Measurements from ENCODE around the gene FASTK.
"Not testable (repeated sequence)": the region's sequence is repeated elsewhere in the genome, so short reads cannot be mapped to it uniquely, and the experiment has no call there.

FASTK gene

GRCh38 chr7:151046603-151047573 is 33.7 kb downstream of the FASTK start:
- no peak for DNase-seq (ENCODE audit: low spot score)

- no peak for DNase-seq (ENCODE audit: low spot score)
These were observed 34.6 kb downstream of the FASTK start for GRCh38 chr7:151045967-151046366.

GRCh38 chr7:151045262-151045661 is 35.3 kb downstream of the FASTK start:
- no peak for DNase-seq (ENCODE audit: low spot score)

GRCh38 chr7:151043959-151044358 is 36.6 kb downstream of the FASTK start:
- DNase-seq (ENCODE audit: low spot score) = no peak

GRCh38 chr7:151043449-151043848 is 37.2 kb downstream of the FASTK start:
- DNase-seq (ENCODE audit: low spot score) = not testable (repeated sequence)

- no peak for DNase-seq (ENCODE audit: low spot score)
These were observed 39.8 kb downstream of the FASTK start for GRCh38 chr7:151040616-151041375.

- DNase-seq (ENCODE audit: low spot score) = no peak
These were observed 40.6 kb downstream of the FASTK start for GRCh38 chr7:151039850-151040548.

- DNase-seq (ENCODE audit: low spot score) = no peak
These were observed 41.4 kb downstream of the FASTK start for GRCh38 chr7:151038951-151039849.

- DNase-seq (ENCODE audit: low spot score) = no peak
These were observed 44.7 kb downstream of the FASTK start for GRCh38 chr7:151035902-151036301.

- DNase-seq (ENCODE audit: low spot score) = no peak
These were observed 45.4 kb downstream of the FASTK start for GRCh38 chr7:151035026-151035717.

- no peak for DNase-seq (ENCODE audit: low spot score)
These were observed 46.1 kb downstream of the FASTK start for GRCh38 chr7:151034312-151035025.

GRCh38 chr7:151033864-151034249 is 46.8 kb downstream of the FASTK start:
- DNase-seq (ENCODE audit: low spot score) = no peak

GRCh38 chr7:151032936-151033863 is 47.4 kb downstream of the FASTK start:
- no peak for DNase-seq (ENCODE audit: low spot score)

- no peak for DNase-seq (ENCODE audit: low spot score)
These were observed 49.6 kb downstream of the FASTK start for GRCh38 chr7:151031011-151031410.

GRCh38 chr7:151028948-151029501 is 51.6 kb downstream of the FASTK start:
- no peak for DNase-seq (ENCODE audit: low spot score)

- DNase-seq (ENCODE audit: low spot score) = peak; percentile 99
These were observed 52.3 kb downstream of the FASTK start, which contains the start of gene ABCB8 for GRCh38 chr7:151028131-151028947. Gene ABCB8 (plus strand): TSS chr7:151028450. CDS start chr7:151028516, 66 bp downstream.

- not testable (repeated sequence) for DNase-seq (ENCODE audit: low spot score)
These were observed 52.9 kb downstream of the FASTK start for GRCh38 chr7:151027728-151028130.
